ENCODE data around the gene UBR2.
"Not testable (repeated sequence)": the region's sequence is repeated elsewhere in the genome, so short reads cannot be mapped to it uniquely, and the experiment has no call there.

Gene UBR2

DNA sequence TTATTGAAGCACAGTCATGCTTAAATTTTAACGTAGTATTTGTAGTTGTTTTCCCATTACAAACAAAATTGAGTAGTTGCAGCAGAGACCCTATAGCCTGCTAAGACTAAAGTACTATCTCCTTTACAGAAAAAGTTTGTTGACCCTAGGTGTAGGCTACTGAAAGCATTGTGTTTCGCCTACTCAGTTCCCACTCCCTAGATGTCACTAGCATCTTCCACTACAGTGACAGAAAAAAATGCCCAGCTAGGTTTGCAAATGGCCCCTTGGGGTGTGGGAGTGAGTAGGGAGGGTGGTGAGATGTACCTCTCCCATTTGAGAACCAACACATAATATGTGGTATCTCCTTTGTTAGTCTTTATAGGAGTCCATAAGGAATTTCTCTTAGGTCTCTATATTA, 34.5 kb downstream of the UBR2 start:
- DNase-seq (ENCODE audit: low read depth) = no peak
- TF ChIP-seq, protein P1, sequence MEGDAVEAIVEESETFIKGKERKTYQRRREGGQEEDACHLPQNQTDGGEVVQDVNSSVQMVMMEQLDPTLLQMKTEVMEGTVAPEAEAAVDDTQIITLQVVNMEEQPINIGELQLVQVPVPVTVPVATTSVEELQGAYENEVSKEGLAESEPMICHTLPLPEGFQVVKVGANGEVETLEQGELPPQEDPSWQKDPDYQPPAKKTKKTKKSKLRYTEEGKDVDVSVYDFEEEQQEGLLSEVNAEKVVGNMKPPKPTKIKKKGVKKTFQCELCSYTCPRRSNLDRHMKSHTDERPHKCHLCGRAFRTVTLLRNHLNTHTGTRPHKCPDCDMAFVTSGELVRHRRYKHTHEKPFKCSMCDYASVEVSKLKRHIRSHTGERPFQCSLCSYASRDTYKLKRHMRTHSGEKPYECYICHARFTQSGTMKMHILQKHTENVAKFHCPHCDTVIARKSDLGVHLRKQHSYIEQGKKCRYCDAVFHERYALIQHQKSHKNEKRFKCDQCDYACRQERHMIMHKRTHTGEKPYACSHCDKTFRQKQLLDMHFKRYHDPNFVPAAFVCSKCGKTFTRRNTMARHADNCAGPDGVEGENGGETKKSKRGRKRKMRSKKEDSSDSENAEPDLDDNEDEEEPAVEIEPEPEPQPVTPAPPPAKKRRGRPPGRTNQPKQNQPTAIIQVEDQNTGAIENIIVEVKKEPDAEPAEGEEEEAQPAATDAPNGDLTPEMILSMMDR (conservative IDR thresholded peaks at IDR 0.05; ENCODE audit: low read depth, low read length) = no peak
- no peak overlapping the region for H3K4me3 ChIP-seq (ENCODE audit: low read depth, low read length)

GRCh38 chr6:42599558-42599957, 35.7 kb downstream of the UBR2 start:
- H3K4me3 ChIP-seq (ENCODE audit: low read depth, low read length) = no peak overlapping the region
- DNase-seq (ENCODE audit: low read depth) = peak; percentile 22
- TF ChIP-seq, protein P1 (conservative IDR thresholded peaks at IDR 0.05; ENCODE audit: low read depth, low read length) = no peak

DNA sequence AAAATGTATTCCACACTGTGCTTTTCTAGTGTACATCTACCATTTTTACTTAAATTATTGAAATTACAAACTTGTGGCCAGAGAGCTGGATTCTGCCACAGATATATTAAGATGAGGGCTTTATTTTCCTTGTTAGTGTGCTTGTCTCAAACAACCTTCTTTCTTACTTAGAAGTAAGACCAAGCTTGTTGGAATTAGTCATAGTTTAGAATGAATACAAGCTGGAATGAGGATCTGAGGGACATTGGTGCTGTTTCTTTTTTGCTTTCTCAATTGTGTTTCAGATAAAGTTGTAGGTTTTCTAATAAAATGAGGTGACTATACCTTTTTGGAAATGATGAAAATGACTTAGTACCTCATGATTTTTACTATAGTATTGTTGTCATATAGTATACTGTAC, 40.3 kb downstream of the UBR2 start:
- peak; percentile 10 for DNase-seq (ENCODE audit: low read depth)
- no peak overlapping the region for H3K4me3 ChIP-seq (ENCODE audit: low read depth, low read length)
- TF ChIP-seq, protein P1 (conservative IDR thresholded peaks at IDR 0.05; ENCODE audit: low read depth, low read length) = no peak

DNA sequence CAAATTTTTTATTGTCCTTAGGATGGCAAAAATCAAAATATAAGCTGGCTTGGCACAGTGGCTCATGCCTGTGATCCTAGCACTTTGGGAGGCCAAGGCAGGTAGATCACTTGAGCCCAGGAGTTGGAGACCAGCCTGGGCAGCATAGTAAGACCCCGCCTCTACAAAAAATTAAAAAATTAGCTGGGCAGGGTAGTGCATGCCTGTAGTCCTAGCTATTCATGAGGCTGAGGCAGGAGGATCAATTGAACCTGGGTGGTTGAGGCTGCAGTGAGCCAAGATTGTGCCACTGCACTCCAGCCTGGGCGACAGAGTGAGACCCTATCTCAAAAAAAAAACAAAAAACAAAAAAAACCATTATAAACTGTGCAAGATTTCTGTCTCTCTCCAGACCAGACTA, 40.9 kb downstream of the UBR2 start:
- not testable (repeated sequence) for H3K4me3 ChIP-seq (ENCODE audit: low read depth, low read length); DNase-seq (ENCODE audit: low read depth)

DNA sequence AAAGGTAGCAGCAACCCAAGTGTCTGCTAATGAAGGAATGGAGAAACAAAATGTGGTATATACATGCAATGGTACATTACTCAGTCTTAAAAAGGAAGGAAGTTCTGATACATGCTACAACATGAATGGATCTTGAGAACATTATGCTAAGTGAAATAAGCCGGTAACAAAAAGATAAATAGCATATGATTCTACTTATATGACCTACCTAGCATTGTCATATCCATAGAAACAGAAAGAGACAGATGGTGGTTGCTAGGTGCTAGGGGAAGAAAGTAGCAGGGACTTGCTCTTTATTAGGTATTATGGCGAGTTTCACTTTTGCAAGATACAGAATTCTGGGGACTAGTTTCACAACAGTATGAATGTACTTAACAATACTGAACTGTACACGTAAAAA, 46.6 kb downstream of the UBR2 start:
- no peak for DNase-seq (ENCODE audit: low read depth)
- no peak overlapping the region for H3K4me3 ChIP-seq (ENCODE audit: low read depth, low read length)

DNA sequence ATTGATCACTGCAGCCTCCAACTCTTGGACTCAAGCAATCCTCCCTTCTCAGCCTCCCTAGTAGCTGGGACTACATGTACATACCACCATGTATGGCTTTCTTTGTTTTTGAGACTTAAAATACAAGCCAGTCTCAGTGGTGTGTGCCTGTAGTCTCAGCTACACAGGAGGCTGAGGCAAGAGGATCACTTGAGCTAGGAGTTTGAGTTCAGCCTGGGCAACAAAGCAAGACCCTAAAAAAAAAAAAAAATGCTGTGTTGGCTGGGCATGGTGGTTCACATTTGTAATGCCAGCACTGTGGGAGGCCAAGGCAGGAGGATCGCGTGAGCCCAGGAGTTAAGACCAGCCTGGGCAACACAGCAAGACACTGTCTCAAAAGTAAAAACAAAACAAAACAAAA, 51.7 kb downstream of the UBR2 start:
- no peak for DNase-seq (ENCODE audit: low read depth)
- TF ChIP-seq, protein P1 (conservative IDR thresholded peaks at IDR 0.05; ENCODE audit: low read depth, low read length) = no peak
- H3K4me3 ChIP-seq (ENCODE audit: low read depth, low read length) = no peak overlapping the region

More for the DNA sequence above, 46.6 kb downstream of the UBR2 start:
- TF ChIP-seq, protein P1 (conservative IDR thresholded peaks at IDR 0.05; ENCODE audit: low read depth, low read length) = no peak

DNA sequence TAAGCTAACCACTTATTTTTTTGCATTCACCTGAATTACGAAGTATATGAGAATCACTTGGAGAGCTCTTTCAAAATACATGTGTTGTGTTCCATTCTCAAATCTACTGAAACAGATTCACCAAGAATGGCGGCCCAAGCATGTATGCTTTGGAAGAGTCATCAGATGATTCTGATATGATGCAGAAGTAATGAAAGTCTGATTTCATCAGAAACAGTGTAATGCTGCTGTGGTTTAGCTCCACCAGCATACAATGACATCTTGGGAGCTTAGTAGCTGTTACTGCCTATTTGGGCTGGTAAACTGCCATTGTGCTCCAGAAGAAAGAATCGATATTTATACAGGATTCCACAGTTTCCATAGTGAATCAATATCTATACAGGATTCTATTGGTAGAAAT, 52.9 kb downstream of the UBR2 start:
- TF ChIP-seq, protein P1 (conservative IDR thresholded peaks at IDR 0.05; ENCODE audit: low read depth, low read length) = no peak
- no peak overlapping the region for H3K4me3 ChIP-seq (ENCODE audit: low read depth, low read length)
- DNase-seq (ENCODE audit: low read depth) = no peak

DNA sequence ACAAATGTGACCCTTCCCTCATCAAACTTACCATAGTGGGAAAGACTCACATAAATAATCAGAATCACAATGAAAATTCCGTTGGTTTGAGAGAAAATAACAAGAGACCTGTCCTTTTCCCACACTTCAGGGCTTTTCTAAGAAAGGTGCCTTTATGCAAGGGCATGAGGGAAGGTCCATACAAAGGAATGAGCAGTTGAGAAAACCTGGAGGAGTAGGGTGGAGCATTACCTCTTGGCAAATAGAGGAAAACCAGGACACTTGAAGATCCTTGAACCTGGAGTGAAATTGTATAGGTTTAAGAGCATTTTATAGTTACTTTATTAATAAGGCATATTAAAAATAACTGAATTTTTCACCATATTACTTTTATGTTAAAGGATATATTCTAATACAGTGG, 54.3 kb downstream of the UBR2 start:
- no peak overlapping the region for H3K4me3 ChIP-seq (ENCODE audit: low read depth, low read length)
- TF ChIP-seq, protein P1 (conservative IDR thresholded peaks at IDR 0.05; ENCODE audit: low read depth, low read length) = no peak
- no peak for DNase-seq (ENCODE audit: low read depth)

Measured in choroid plexus epithelial cell (primary cell).